Amniotic stem cell (primary cell): Measurements from ENCODE around the gene FCSK.
"Not testable (repeated sequence)": the region's sequence is repeated elsewhere in the genome, so short reads cannot be mapped to it uniquely, and the experiment has no call there.

Experiments
- DNase-seq: peaks from one replicate; lab custom pipeline; 2025; lab: John Stamatoyannopoulos, UW

The FCSK gene

DNA sequence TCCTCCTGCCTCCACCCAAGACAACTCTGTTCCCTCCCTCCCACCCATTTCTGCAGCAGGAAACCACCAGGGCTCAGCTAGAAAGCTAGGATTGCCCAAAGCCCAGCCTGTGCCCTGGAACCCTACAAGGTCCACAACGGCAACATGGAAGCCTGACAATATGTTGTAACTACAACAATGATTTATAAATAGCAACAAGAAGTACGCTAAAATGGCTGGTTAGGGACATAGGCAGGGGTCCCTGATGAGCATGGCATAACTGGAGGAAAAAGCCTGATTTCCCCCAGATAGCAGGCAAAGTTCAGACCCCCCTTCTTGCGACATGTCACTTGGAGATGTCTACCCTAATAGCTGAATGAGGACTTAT is 22.1 kb upstream of the FCSK start:
- DNase-seq, result no peak

DNA sequence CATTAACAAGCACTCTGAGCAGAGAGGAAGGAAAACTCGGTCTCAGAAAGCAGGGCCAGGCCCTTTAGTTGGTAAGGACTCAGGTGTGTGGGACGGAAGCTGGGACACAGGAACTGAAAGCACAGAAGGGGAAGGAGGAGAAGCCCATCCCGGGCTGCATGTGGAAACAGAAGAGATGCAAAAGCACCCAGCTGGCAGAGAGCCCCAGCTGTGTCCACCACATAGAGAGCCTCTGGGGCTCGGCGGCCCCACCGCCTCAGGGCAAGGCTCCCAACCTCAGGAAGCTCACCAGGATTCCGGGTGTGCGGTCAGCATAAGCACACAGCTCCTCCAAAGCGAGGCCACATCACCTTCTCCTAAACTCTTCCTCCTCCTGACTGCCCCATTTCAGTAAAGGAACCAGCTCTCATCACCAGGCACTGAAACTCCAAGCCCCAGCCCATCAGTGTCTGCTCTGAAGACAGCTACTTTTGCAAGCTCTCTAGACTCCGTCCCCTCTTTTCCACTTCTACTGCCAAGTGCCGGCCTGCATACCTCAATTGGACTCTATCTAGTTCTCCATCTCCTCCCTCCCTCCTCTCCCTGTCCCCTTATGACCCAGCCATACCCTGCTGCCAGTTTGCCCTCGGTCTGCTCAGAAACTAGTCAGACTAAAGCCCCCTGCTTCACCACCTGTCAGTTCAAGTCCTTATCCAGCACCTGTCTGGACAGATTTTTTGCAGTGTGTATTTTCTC is 21.5 kb upstream of the FCSK start:
- no peak for DNase-seq

DNA sequence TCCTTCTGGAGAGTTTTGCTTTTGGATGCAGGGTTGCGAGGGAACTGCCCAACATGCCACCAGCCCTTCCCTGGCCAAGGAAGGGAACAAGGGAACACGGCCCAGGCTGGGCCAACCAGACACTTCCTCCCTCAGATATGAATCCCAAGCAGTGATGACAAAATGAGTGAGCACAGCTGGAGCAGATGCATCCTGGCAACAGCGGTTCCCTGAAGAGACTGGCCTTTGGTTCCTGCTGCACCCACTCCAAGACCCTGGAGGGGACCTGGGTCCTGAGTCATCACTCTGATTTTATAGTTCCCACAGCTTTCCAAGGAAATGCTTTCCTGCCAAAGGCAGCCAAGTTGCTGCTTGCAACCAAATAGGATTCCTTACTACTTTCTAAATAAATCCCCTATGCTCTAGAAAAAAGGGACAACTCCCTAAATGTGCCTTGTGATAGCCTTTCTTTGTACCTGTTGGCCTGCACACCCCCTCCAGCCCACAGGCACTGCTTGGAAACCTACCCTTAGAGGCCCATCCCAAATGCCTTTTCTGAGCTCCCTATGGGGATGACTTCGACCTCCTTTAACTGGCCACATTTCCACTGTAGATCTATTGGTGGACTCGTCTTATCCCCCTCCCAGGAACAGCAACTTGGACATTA is 20.8 kb upstream of the FCSK start:
- DNase-seq, result no peak

GRCh38 chr16:70434484-70435260 is 19.7 kb upstream of the FCSK start:
- DNase-seq, result no peak

DNA sequence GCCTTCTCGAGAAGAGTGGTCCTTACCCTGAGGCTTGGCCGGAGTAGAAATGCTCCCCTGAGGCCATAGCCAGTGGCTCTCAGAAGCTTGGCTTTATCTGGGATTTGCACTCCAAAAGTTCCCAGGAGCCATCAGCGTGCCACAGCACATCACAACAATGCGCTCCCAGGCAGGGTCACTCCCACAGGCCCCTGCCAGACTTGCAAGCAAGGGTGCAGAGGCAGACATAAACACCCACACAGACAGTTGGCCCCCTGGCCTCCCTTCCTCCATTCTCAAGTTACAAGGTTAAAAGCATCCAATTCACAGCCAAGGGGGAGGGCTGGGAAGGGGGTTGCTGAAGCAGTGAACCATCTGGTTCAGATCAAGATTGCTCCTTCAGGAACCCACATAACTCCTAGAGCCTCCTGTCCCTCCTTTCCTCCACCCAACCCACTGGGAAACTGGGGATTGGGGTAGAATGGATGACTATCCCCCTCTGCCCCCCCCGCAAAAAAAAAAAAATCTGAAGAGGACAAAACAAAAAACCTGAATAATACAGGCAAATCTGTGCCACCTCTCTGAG is 17.3 kb upstream of the FCSK start:
- DNase-seq, result no peak

DNA sequence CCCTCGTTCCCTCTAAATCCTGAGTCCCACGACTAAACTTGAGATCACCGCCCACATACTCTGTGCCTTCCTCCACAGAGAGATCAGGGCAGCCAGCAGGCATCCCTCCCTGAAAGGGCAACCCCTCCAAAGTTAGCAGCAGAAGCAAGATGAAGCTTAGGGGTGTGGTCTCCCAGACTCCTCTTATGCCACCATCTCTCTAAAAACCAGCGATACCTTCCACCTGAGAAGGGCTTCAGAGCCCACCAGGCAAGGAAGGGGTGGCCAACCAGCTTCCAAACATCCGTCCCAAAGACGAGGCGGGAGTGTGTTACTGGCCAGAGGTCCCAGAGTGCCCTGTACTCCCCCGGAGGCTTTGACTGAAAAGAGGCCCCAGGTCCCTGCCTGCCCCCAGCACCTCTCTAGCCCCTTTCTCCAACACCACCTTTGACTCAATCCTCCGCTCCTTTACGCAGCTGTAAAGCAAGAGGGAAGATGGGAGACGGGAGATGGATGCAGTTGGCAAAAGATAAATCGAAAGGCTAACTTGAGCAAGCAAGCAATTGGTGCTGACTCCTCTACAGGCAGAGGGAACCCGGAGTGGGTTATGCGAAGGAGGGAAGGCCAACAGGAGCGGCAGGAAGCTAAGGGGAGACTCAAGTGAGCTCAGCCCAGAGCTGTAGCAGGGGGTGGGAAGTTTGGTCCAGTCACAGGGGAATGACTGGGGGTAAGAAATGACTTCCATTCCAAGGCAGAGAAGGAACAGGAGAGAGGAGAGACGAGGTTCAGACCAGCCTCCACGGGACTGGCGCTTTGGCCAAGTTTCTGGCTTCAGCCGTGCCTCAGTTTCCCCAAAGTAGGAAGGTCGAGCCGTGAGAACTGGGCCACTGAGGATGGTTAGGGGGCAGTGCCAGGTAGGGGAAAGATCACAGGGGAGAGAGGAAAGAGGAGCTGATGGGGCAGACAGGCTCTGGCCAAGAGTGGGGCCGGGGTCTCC is 16.5 kb upstream of the FCSK start:
- DNase-seq, result no peak

DNA sequence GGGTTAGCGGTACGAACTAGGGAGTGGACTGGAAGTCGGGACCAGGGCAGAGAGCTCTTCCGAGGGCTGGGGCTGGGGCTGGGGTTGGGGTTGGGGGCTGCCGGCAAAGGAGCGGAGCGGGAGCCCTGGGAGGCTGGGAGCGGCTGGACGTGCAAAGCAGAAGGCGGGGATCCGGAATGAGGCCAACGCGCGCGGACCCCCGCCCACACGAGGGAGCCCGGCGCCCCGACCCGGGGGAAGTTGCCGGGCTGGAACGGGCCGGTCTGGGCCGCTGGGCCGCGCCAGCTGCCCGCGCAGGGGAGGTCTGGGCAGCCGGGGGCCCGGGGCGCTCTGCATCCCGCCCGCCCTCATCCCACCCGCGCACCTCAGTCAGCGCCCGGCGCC is 15.8 kb upstream of the FCSK start:
- DNase-seq, result no peak

DNA sequence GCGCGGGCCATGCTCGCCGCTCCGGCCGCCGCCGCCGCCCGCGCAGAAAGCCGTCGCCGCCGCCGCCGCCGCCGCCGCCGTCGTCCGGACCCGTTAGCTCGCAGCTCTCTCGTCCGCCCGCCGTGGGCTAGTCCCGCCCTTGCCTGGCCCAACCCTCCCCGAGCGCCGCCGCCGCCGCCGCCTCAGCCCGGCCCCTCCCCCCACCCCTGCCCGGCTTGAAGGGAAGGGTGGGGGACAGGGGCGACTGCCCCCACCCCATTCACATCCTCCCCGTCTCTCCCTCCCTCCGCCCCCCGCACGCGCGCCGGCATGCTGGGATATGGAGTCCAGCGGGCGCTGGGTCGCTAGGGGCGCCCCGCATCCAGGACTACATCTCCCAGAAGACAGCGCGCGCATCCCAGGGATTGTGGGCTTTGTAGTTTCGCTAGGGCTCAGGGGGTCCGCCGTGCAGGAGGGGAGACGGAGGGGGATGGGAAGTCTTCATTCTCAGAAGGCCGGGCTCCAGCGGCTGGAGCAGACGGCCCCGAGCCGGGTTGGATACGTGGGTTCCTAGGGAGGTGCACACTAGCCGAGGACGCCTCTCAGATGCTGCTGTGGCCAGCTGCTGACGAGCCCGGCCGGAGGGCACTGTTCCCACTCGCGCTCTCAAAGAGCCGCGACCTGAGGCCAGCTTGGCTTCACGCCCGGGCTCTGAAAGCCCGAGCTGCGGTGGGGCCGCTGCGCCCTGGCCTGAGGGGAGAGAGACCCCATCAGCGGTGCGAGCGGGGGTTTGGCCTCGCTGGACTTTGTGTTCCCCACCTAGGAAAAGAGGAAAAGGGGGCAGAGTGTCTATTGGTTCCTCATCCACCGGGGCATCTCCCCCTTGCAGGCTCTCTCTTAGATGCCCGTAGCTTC is 15.2 kb upstream of the FCSK start, which contains the start of gene ST3GAL2:
TSS of gene ST3GAL2 (minus strand) at position 132 of the 894 bp plus-strand sequence. CDS start 40,570 bp downstream, outside the sequence.
- peak; percentile 82 for DNase-seq

GRCh38 chr16:70440009-70440692 is 14.2 kb upstream of the FCSK start:
- no peak for DNase-seq

- no peak for DNase-seq
Measured at GRCh38 chr16:70441406-70441990, 12.9 kb upstream of the FCSK start.

- DNase-seq, result no peak
Measured at GRCh38 chr16:70442344-70442743, 12.1 kb upstream of the FCSK start.

GRCh38 chr16:70444249-70445063 is 9.9 kb upstream of the FCSK start:
- no peak for DNase-seq

- DNase-seq, result no peak
Measured at GRCh38 chr16:70448075-70448474, 6.3 kb upstream of the FCSK start.

DNA sequence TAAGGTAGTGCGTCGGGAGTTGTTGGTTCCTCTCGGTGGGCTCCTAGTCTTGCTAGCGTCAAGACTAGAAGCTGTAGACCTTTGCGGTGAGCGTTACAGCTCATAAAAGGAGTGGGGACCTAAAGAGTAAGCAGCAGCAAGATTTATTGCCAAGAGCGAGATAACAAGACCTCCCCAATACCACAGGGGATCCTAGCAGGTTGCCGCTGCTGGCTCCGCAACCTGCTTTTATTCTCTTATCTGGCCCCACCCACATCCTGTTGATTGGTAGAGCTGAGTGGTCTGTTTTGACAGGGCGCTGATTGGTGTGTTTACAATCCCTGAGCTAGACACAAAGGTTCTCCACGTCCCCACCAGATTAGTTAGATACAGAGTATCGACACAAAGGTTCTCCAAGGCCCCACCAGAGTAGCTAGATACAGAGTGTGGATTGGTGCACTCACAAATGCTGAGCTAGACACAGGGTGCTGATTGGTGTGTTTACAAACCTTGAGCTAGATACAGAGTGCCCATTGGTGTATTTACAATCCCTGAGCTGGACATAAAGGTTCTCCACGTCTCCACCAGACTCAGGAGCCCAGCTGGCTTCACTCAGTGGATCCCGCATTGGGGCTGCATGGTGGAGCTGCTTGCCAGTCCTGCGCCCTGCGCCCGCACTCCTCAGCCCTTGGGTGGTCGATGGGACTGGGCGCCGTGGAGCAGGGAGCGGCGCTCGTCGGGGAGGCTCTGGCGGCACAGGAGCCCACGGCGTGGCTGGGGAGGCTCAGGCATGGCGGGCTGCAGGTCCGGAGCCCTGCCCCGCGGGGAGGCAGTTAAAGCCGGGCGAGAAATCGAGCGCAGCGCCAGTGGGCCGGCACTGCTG is 4.0 kb upstream of the FCSK start:
- not testable (repeated sequence) for DNase-seq

DNA sequence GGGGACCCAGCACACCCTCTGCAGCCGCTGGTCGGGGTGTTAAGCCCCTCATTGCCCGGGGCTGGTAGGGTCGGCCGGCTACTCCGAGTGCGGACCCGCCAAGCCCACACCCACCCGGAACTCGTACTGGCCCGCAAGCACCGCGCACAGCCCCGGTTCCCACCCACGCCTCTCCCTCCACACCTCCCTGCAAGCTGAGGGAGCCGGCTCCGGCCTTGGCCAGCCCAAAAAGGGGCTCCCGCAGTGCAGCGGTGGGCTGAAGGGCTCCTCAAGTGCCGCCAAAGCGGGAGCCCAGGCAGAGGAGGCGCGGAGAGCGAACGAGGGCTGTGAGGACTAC is 3.4 kb upstream of the FCSK start:
- DNase-seq, result not testable (repeated sequence)

- DNase-seq, result no peak
Measured at GRCh38 chr16:70453117-70453891, 1.1 kb upstream of the FCSK start.

DNA sequence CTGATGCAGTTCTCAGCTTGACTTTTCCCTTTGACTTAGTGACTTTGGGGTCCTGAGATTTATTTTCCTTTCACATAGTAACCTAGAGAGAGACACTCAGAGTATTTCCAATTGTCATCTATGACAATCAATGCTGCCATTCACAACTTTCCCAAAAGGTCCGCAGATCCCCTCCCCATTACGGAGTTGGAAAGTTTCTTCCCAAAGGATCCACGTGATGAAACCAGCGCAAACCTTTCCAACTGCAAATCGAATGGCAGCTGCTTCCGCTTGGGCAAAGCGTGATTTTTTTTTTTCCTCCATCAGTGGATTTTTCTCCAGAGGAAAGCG is 538 bp upstream of the FCSK start:
- DNase-seq, result no peak
